Lower lobe of right lung (tissue), 2 donors: ENCODE results near the gene C1S. TPM values are rescaled to one million over a fixed set of nuclear protein-coding genes. Genes with fewer than 3 reads are reported as not detected.
A peak's percentile ranks its signal among the peaks of the same experiment; 100 is the strongest.

ENCODE experiments used
- ATAC-seq, 2 donors: fragments of 200-7000 bp; cut with Tn5 transposase; one replicate each; pipeline ENCODE4 v1.9.1; 2020 to 2022; ENCODE audit warnings: mild to moderate bottlenecking in 2 of 2, moderate library complexity in 2 of 2
- DNase-seq: peaks from one replicate; pipeline ENCODE4 v3.0.0-alpha.2; 2020
- H3K27ac ChIP-seq: fragments of 200-600 bp; one replicate; pipeline ENCODE4 v1.8.0; 2022
- H3K27me3 ChIP-seq: fragments of 200-600 bp; one replicate; pipeline ENCODE4 v1.8.0; 2022; ENCODE audit warnings: low read depth
- H3K36me3 ChIP-seq: fragments of 200-600 bp; one replicate; pipeline ENCODE4 v1.8.0; 2022; ENCODE audit warnings: mild to moderate bottlenecking
- H3K4me1 ChIP-seq: fragments of 200-600 bp; one replicate; pipeline ENCODE4 v1.8.0; 2022
- H3K4me3 ChIP-seq: fragments of 200-600 bp; one replicate; pipeline ENCODE4 v1.8.0; 2022; ENCODE audit warnings: mild to moderate bottlenecking
- H3K9me3 ChIP-seq: fragments of 200-600 bp; one replicate; pipeline ENCODE4 v1.8.0; 2022
- CTCF ChIP-seq: fragments of 200-600 bp; IDR thresholded peaks from one replicate; pipeline ENCODE4 v1.8.0; 2022; ENCODE audit warnings: antibody characterized with exemption, mild to moderate bottlenecking
- intact Hi-C: fragments of 100-400 bp; cut with DNase I; formaldehyde crosslinking; loops from one replicate; pipeline ENCODE4 v1.11.0; 2022
- total RNA-seq: library from RNA; stranded (reverse); fragmentation: NEBNext Ultra II Directional; extraction: Animal tissue kit (Norgen Biotek cat#: 25700); gene quantifications from one replicate; pipeline ENCODE4 v1.2.1, GENCODE V29; 2021
- donor health status: DM: no; HTN: yes; CAD: no; lungs with severe emphysema.

The C1S gene
- total RNA-seq, 1 donor from 2014 or later, result 280 TPM

GRCh38 chr12:7112041-7112440 lies 51.5 kb downstream of the C1S start:
- intact Hi-C loops, result no loop called here
- H3K4me1 ChIP-seq, result peaks cover 31% of the 10 kb centered on the region

GRCh38 chr12:7113389-7113871 lies 52.9 kb downstream of the C1S start:
- Histone ChIP-seq H3K4me3 (no peak overlapping the region), H3K4me1 (peaks cover 19% of the 10 kb centered on the region), H3K27me3 (no peaks in the 10 kb centered on the region), H3K27ac (no peak overlapping the region), H3K36me3 (peaks cover 20% of the 10 kb centered on the region), H3K9me3 (no peaks in the 10 kb centered on the region)
- DNase-seq (no peak), ATAC-seq (peak in 1 of 2 donors; percentile 38)
- intact Hi-C loops, result no loop called here
- peak; percentile 93 for TF ChIP-seq CTCF

More at GRCh38 chr12:7112041-7112440, 51.5 kb downstream of the C1S start:
- H3K36me3 ChIP-seq, result peaks cover 13% of the 10 kb centered on the region
- DNase-seq (no peak), ATAC-seq (no peak)
- no peak overlapping the region for H3K4me3 ChIP-seq
- H3K9me3 ChIP-seq, result no peaks in the 10 kb centered on the region
- no peaks in the 10 kb centered on the region for H3K27me3 ChIP-seq
- no peak for TF ChIP-seq CTCF
- H3K27ac ChIP-seq, result no peak overlapping the region

- Histone ChIP-seq H3K9me3 (no peaks in the 10 kb centered on the region), H3K36me3 (peaks cover 20% of the 10 kb centered on the region), H3K27me3 (no peaks in the 10 kb centered on the region), H3K4me1 (peaks cover 19% of the 10 kb centered on the region), H3K4me3 (no peak overlapping the region), H3K27ac (no peak overlapping the region)
- DNase-seq (no peak), ATAC-seq (no peak)
- intact Hi-C loops, result no loop called here
- no peak for TF ChIP-seq CTCF
Observed at GRCh38 chr12:7114008-7114407, 53.5 kb downstream of the C1S start.

- no peaks in the 10 kb centered on the region for H3K27me3 ChIP-seq
- no peak overlapping the region for H3K27ac ChIP-seq
- H3K9me3 ChIP-seq, result no peaks in the 10 kb centered on the region
- DNase-seq (no peak), ATAC-seq (no peak)
- no peak for TF ChIP-seq CTCF
- intact Hi-C loops, result no loop called here
- H3K4me3 ChIP-seq, result no peak overlapping the region
- peaks cover 12% of the 10 kb centered on the region for H3K4me1 ChIP-seq
- H3K36me3 ChIP-seq, result peaks cover 20% of the 10 kb centered on the region
Observed at GRCh38 chr12:7114851-7115250, 54.3 kb downstream of the C1S start.

GRCh38 chr12:7116196-7116595 lies 55.7 kb downstream of the C1S start:
- ATAC-seq (no peak), DNase-seq (no peak)
- H3K4me1 ChIP-seq, result peaks cover 10% of the 10 kb centered on the region
- no peak overlapping the region for H3K27ac ChIP-seq
- no peaks in the 10 kb centered on the region for H3K27me3 ChIP-seq
- intact Hi-C loops, result no loop called here
- no peak for TF ChIP-seq CTCF
- no peak overlapping the region for H3K4me3 ChIP-seq
- H3K9me3 ChIP-seq, result no peaks in the 10 kb centered on the region
- H3K36me3 ChIP-seq, result peaks cover 20% of the 10 kb centered on the region

- intact Hi-C loops, result no loop called here
- TF ChIP-seq CTCF, result no peak
- no peak overlapping the region for H3K27ac ChIP-seq
- no peak for ATAC-seq
- no peaks in the 10 kb centered on the region for H3K9me3 ChIP-seq
- no peak for DNase-seq
- H3K4me1 ChIP-seq, result peaks cover 10% of the 10 kb centered on the region
- peaks cover 20% of the 10 kb centered on the region for H3K36me3 ChIP-seq
- no peak overlapping the region for H3K4me3 ChIP-seq
- no peaks in the 10 kb centered on the region for H3K27me3 ChIP-seq
Observed at GRCh38 chr12:7116916-7117315, 56.4 kb downstream of the C1S start.
